Fibroblast of lung (primary cell): ENCODE results near the gene PIAS4. TPM values are rescaled to one million over a fixed set of nuclear protein-coding genes. Genes with fewer than 3 reads are reported as not detected.
A peak's percentile ranks its signal among the peaks of the same experiment; 100 is the strongest.

ENCODE experiments used
- DNase-seq, 2 donors: peaks; one replicate each; pipeline versions ENCODE4 v3.0.0 to v3.0.0-alpha.2; 2010; ENCODE audit warnings: low read depth in 2 of 2
- H2AFZ ChIP-seq: 2 replicates; pipeline ENCODE4 v1.5.1; 2012; ENCODE audit warnings: low read length, control low read depth, inconsistent platforms
- H3K27ac ChIP-seq: 2 replicates; pipeline ENCODE4 v1.5.1; 2011; ENCODE audit warnings: low read length, control low read depth; ENCODE audit not compliant: insufficient read depth
- H3K27me3 ChIP-seq: 2 replicates; pipeline ENCODE4 v1.5.1; 2011; ENCODE audit warnings: mild to moderate bottlenecking, low read length; ENCODE audit not compliant: control insufficient read depth, insufficient read depth
- H3K36me3 ChIP-seq: 2 replicates; pipeline ENCODE4 v1.5.1; 2011; ENCODE audit warnings: low read length; ENCODE audit not compliant: control insufficient read depth, insufficient read depth
- H3K4me1 ChIP-seq: 2 replicates; pipeline ENCODE4 v1.5.1; 2011; ENCODE audit warnings: low read length; ENCODE audit not compliant: control insufficient read depth, insufficient read depth; ENCODE audit errors: extremely low read depth
- H3K4me2 ChIP-seq: 2 replicates; pipeline ENCODE4 v1.5.1; 2011; ENCODE audit warnings: low read length, control low read depth; ENCODE audit not compliant: insufficient read depth; ENCODE audit errors: extremely low read depth
- H3K4me3 ChIP-seq, 4 experiments: fragments of 200-600 bp in 1 of 4; sonication (generic) in 1 of 4; replicated peaks in 1 of 4; 2 replicates each; pipeline ENCODE4 v1.5.1; 2011 to 2016; ENCODE audit warnings: low read length in 4 of 4, low read depth in 3 of 4, mild to moderate bottlenecking in 3 of 4, control low read depth in 2 of 4, inconsistent platforms in 1 of 4, mixed read lengths in 1 of 4; ENCODE audit not compliant: insufficient read depth in 1 of 4; ENCODE audit errors: control extremely low read depth in 1 of 4
- H3K79me2 ChIP-seq: 2 replicates; pipeline ENCODE4 v1.5.1; 2012; ENCODE audit warnings: mild to moderate bottlenecking, low read length, inconsistent platforms; ENCODE audit not compliant: control insufficient read depth, insufficient read depth
- H3K9ac ChIP-seq: 2 replicates; pipeline ENCODE4 v1.5.1; 2011; ENCODE audit warnings: mild to moderate bottlenecking, low read length, control low read depth; ENCODE audit not compliant: insufficient read depth
- H3K9me3 ChIP-seq: 2 replicates; pipeline ENCODE4 v1.5.1; 2012; ENCODE audit warnings: low read depth, low read length; ENCODE audit not compliant: control insufficient read depth, insufficient read depth
- H4K20me1 ChIP-seq: 2 replicates; pipeline ENCODE4 v1.5.1; 2011; ENCODE audit warnings: low read length; ENCODE audit not compliant: control insufficient read depth, insufficient read depth; ENCODE audit errors: extremely low read depth
- EZH2 ChIP-seq: IDR thresholded peaks from 2 replicates; pipeline ENCODE4 v1.5.1; 2012; ENCODE audit warnings: low read length, control low read depth, mild to moderate bottlenecking; ENCODE audit errors: missing control alignments
- polyA plus RNA-seq, 2 donors: library from polyadenylated mRNA; depleted of rRNA in 1 of 2; stranded (reverse) in 1 of 2; unstranded in 1 of 2; fragments of >200 nt; gene quantifications; 2 replicates each; pipeline ENCODE4 v1.2.1, GENCODE V29; 2011 to 2012; ENCODE audit warnings: missing spikeins in 1 of 2
- total RNA-seq: library from RNA; depleted of rRNA; stranded (reverse); fragments of >200 nt; gene quantifications from 2 replicates; pipeline ENCODE4 v1.2.1, GENCODE V29; 2014
- TF ChIP-seq, protein P1 (sequence below), 2 donors: IDR thresholded peaks in 1 of 2; conservative IDR thresholded peaks in 1 of 2; 1 replicate in 1 of 2; 2 replicates in 1 of 2; pipeline ENCODE4 v1.5.1; 2011 to 2012; ENCODE audit warnings: low read length in 2 of 2, control low read depth in 1 of 2, inconsistent platforms in 1 of 2, low read depth in 1 of 2, mild to moderate bottlenecking in 1 of 2

PIAS4 gene
- total and polyA plus RNA-seq, 2 donors (not counting 1 experiment from before 2014, with no cell fraction given) = 6.6 to 14.9 TPM

DNA sequence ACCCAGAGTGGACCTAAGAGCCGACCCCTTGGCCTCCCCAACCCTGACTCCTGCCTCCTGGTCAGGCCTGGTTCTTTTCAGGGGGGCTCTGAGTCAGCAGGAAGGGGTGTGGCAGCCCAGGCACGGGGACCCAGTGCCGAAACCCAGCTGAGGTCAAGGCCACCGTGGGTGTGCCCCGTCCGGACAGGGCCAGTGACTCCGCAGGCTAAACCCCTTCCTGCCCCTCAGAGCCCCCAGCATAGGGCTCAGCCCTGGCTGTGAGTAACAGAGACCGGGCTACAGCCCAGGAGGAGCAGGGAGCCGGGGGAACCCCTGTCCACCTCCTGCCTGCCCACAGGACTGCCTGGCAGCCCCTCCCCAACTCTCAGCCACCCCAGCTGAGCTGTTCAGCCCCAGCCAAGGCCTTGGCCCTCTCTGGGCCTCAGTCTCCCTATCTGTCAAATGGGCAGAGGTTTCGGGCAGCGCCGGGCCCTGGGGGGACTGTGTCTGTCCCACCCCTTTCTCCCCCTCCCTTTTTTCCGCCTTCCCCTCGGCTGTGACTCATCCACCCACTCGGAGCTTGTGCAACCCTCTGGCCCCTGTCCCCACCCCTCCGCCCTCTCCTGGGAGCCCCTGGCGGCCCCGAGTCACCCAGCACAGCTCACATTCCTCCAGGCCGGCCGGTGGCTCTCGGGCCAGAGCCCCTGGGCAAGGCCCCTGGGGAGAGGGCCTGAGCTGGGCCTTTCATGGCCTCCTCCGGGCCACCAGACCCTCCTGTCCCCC, 50.6 kb downstream of the PIAS4 start:
- no peaks in the 10 kb centered on the region for H3K9me3 ChIP-seq
- H3K4me1 ChIP-seq = peaks cover 51% of the 10 kb centered on the region
- H3K4me3 ChIP-seq = peak overlapping the region in 2 of 4 experiments; percentile 19 to 45
- H3K36me3 ChIP-seq = peaks cover 21% of the 10 kb centered on the region
- H3K27ac ChIP-seq = peak overlapping the region; percentile 93
- DNase-seq = peak; percentile 85 to 93
- H4K20me1 ChIP-seq = no peaks in the 10 kb centered on the region
- peaks cover 94% of the 10 kb centered on the region for H3K79me2 ChIP-seq
- H3K4me2 ChIP-seq = peak overlapping the region; percentile 54
- peak overlapping the region; percentile 75 for H3K9ac ChIP-seq
- no peak overlapping the region for H2AFZ ChIP-seq
- no peak for TF ChIP-seq EZH2
- TF ChIP-seq, protein P1, sequence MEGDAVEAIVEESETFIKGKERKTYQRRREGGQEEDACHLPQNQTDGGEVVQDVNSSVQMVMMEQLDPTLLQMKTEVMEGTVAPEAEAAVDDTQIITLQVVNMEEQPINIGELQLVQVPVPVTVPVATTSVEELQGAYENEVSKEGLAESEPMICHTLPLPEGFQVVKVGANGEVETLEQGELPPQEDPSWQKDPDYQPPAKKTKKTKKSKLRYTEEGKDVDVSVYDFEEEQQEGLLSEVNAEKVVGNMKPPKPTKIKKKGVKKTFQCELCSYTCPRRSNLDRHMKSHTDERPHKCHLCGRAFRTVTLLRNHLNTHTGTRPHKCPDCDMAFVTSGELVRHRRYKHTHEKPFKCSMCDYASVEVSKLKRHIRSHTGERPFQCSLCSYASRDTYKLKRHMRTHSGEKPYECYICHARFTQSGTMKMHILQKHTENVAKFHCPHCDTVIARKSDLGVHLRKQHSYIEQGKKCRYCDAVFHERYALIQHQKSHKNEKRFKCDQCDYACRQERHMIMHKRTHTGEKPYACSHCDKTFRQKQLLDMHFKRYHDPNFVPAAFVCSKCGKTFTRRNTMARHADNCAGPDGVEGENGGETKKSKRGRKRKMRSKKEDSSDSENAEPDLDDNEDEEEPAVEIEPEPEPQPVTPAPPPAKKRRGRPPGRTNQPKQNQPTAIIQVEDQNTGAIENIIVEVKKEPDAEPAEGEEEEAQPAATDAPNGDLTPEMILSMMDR (conservative IDR thresholded peaks at IDR 0.05 in 1 of 2, IDR thresholded peaks at IDR 0.05 in 1 of 2; ENCODE audit: low read depth in 1 of 2, low read length in 2 of 2) = no peak
- no peaks in the 10 kb centered on the region for H3K27me3 ChIP-seq

DNA sequence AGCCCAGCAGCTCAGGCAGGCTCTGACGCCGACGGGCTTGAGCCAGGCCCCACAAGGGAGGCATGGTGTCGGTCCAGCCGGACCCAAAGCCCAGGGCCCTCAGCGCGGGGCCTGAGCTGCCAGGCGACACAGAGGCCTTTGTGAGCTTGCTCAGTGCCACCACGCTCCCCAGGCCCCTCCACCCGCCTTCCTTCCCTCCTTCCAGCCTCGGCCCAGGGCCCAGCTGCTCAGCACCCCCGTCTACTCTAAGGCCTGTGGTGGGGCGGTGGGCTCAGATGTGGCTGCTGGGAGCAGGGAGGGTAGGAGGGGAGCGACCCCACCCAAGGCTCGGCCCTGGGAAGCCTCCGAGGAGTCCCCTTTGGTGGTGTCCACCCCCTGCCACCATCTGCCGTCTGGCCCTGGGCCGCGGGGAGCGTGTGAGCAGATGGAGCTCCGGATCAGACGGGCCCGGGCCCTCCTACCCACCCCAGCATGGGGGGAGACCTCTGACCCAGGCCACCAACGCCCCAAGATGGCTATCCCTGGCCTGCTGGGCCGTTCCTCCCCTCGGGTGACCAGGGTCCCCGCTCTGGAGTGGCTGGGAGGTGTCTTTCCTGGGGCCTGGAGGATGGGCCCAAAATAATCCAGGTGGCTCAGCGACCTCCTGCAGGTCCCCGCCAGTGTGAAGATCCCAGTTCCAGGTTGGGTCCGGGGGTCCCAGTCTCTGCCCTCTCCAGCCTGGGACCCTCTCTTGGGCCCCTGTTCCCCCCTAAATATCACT, 51.3 kb downstream of the PIAS4 start:
- peak overlapping the region in 3 of 4 experiments; percentile 9 to 45 (median 19) for H3K4me3 ChIP-seq
- H3K27me3 ChIP-seq = no peaks in the 10 kb centered on the region
- DNase-seq = no peak
- TF ChIP-seq, protein P1 (conservative IDR thresholded peaks at IDR 0.05 in 1 of 2, IDR thresholded peaks at IDR 0.05 in 1 of 2; ENCODE audit: low read depth in 1 of 2, low read length in 2 of 2) = no peak
- no peak for TF ChIP-seq EZH2
- peak overlapping the region; percentile 75 for H3K9ac ChIP-seq
- peaks cover 17% of the 10 kb centered on the region for H3K36me3 ChIP-seq
- no peaks in the 10 kb centered on the region for H4K20me1 ChIP-seq
- peak overlapping the region; percentile 54 for H3K4me2 ChIP-seq
- H3K27ac ChIP-seq = peak overlapping the region; percentile 93
- H3K79me2 ChIP-seq = peaks cover 94% of the 10 kb centered on the region
- peaks cover 52% of the 10 kb centered on the region for H3K4me1 ChIP-seq
- no peak overlapping the region for H2AFZ ChIP-seq
- no peaks in the 10 kb centered on the region for H3K9me3 ChIP-seq

DNA sequence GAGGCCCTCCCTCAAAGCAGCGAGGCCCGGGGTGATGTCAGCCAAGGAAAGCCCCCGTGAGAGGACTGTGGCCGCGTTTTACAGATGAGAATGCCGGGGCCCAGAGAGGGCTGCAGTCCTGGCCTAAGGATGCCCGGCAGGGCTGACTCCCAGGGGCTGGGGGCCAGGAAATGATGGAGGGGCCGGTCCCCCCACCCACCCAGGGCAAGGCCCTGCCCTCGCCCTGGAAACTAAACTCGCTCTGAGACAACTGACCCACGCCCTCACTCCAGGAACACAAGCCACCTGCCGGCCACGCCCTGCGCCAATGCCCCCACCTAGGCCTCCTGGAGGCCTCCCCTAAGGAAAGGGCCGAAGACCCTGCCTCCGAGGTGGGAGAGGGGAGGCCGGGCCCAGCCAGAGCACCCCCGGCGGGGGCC, 51.9 kb downstream of the PIAS4 start:
- peak overlapping the region; percentile 93 for H3K27ac ChIP-seq
- peak overlapping the region; percentile 75 for H3K9ac ChIP-seq
- peak overlapping the region in 3 of 4 experiments; percentile 4 to 45 (median 19) for H3K4me3 ChIP-seq
- peaks cover 96% of the 10 kb centered on the region for H3K79me2 ChIP-seq
- no peaks in the 10 kb centered on the region for H3K9me3 ChIP-seq
- no peaks in the 10 kb centered on the region for H3K27me3 ChIP-seq
- no peak overlapping the region for H2AFZ ChIP-seq
- no peaks in the 10 kb centered on the region for H4K20me1 ChIP-seq
- H3K4me1 ChIP-seq = peaks cover 52% of the 10 kb centered on the region
- peak overlapping the region; percentile 54 for H3K4me2 ChIP-seq
- H3K36me3 ChIP-seq = peaks cover 14% of the 10 kb centered on the region
- TF ChIP-seq, protein P1 (conservative IDR thresholded peaks at IDR 0.05 in 1 of 2, IDR thresholded peaks at IDR 0.05 in 1 of 2; ENCODE audit: low read depth in 1 of 2, low read length in 2 of 2) = no peak
- TF ChIP-seq EZH2 = no peak
- no peak for DNase-seq
